ENCODE results near the gene CRTC2.

GRCh38 chr1:153908071-153908470 is 50.3 kb downstream of the CRTC2 start:
- TF ChIP-seq TCF4 (CRISPR knock-in tag; IDR thresholded peaks at IDR 0.05; ENCODE audit: borderline replicate concordance) (no peak), ESRRG (CRISPR knock-in tag; IDR thresholded peaks at IDR 0.05) (no peak), ZNF565 (CRISPR knock-in tag; conservative IDR thresholded peaks at IDR 0.05; ENCODE audit: low read depth) (no peak), ZFP30 (CRISPR knock-in tag; IDR thresholded peaks at IDR 0.05) (no peak), ISL1 (CRISPR knock-in tag; IDR thresholded peaks at IDR 0.05) (no peak), ZNF70 (CRISPR knock-in tag; IDR thresholded peaks at IDR 0.05) (no peak), TSHZ2 (CRISPR knock-in tag; IDR thresholded peaks at IDR 0.05) (no peak)
